ENCODE data around the gene DUOX1.
"Not testable (repeated sequence)": the region's sequence is repeated elsewhere in the genome, so short reads cannot be mapped to it uniquely, and the experiment has no call there.

DNA sequence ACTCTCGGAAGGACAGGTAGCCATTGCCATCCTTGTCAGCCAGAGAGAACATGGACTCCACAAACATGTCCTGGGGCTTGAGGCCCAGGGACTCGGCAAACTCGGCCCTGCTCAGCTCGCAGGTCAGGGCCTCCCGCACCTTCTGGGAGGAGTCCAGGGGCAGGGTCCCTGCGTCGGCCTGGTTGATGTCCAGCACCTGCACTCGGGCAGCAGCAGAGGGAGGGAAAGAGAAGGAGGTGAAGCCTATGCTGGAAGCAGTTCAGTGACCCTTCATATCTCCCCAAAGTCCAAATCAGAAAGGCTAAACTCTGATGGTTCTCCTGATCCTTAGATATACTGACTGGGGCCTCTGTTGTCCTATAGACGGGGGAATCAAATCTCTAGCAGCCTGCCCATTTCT lies 25.6 kb upstream of the DUOX1 start:
- TF ChIP-seq, protein P1, sequence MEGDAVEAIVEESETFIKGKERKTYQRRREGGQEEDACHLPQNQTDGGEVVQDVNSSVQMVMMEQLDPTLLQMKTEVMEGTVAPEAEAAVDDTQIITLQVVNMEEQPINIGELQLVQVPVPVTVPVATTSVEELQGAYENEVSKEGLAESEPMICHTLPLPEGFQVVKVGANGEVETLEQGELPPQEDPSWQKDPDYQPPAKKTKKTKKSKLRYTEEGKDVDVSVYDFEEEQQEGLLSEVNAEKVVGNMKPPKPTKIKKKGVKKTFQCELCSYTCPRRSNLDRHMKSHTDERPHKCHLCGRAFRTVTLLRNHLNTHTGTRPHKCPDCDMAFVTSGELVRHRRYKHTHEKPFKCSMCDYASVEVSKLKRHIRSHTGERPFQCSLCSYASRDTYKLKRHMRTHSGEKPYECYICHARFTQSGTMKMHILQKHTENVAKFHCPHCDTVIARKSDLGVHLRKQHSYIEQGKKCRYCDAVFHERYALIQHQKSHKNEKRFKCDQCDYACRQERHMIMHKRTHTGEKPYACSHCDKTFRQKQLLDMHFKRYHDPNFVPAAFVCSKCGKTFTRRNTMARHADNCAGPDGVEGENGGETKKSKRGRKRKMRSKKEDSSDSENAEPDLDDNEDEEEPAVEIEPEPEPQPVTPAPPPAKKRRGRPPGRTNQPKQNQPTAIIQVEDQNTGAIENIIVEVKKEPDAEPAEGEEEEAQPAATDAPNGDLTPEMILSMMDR (conservative IDR thresholded peaks at IDR 0.05; ENCODE audit: low read length), result not testable (repeated sequence)
- not testable (repeated sequence) for TF ChIP-seq EZH2phosphoT487 (IDR thresholded peaks at IDR 0.05; ENCODE audit: borderline replicate concordance)
